ENCODE results near the gene VAC14.
"Not testable (repeated sequence)": the region's sequence is repeated elsewhere in the genome, so short reads cannot be mapped to it uniquely, and the experiment has no call there.

The VAC14 gene

GRCh38 chr16:70800781-70801480, at the start of gene VAC14:
VAC14 (minus strand) TSS chr16:70801158; CDS start chr16:70800900, 258 bp downstream.
- no peaks in the 10 kb centered on the region for H3K27me3 Mint-ChIP-seq
- peak; percentile 98 for ATAC-seq
- H3K9me3 Mint-ChIP-seq = peaks cover 9% of the 10 kb centered on the region
- peak within 1 kb of the TSS; percentile 90 for H3K27ac Mint-ChIP-seq
- H3K4me1 Mint-ChIP-seq = peaks cover 29% of the 10 kb centered on the region
- H3K36me3 Mint-ChIP-seq = no peaks in the 10 kb centered on the region
- H3K4me3 Mint-ChIP-seq = peak within 1 kb of the TSS; percentile 86

- H3K4me1 Mint-ChIP-seq, H3K4me3 Mint-ChIP-seq, H3K36me3 Mint-ChIP-seq, H3K27me3 Mint-ChIP-seq, ATAC-seq, H3K9me3 Mint-ChIP-seq, H3K27ac Mint-ChIP-seq: not testable (repeated sequence)
Measured at GRCh38 chr16:70823498-70824118, 22.6 kb upstream of the VAC14 start.

DNA sequence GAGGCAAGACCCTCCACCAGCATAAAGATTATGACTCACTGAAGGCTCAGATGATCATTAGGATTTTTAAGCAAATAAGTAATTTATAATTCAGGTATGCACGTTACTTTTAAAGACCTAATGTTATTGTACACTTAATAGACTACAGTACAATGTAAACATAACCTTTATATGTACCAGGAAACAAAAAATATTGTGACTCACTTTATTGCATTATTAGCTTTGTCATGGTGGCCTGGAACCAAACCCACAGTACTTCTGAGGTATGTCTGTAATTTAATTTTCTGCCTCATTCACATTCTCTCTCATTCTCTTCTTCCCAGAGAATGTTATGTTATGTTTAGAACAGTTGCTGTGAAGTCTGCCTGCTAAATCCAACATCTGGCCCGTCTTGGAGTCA, 21.8 kb upstream of the VAC14 start:
- H3K27me3 Mint-ChIP-seq, H3K27ac Mint-ChIP-seq, H3K4me3 Mint-ChIP-seq, H3K4me1 Mint-ChIP-seq, ATAC-seq, H3K36me3 Mint-ChIP-seq, H3K9me3 Mint-ChIP-seq: not testable (repeated sequence)

DNA sequence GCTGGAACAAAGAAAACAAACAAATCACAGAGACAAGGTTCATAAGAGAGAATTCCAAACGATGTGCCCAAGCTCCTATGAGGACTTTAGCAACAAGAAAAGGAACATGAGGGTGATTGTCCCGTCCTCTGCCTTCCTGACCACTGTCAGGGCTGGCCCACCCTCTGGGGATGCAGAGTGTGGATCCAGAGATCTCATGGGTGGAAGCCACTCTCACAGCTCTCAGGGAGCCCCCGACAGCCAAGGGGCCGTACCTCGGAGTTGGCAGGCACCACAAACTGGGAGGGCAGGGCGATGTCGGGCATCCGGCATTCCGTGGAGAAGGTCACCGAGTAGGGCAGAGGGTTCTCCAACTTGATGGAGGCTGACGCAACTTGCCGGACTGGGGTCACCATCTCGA, 17.1 kb upstream of the VAC14 start:
- H3K4me3 Mint-ChIP-seq, H3K9me3 Mint-ChIP-seq, H3K36me3 Mint-ChIP-seq, H3K27ac Mint-ChIP-seq, ATAC-seq, H3K4me1 Mint-ChIP-seq, H3K27me3 Mint-ChIP-seq: not testable (repeated sequence)

GRCh38 chr16:70809392-70810060, 8.6 kb upstream of the VAC14 start:
- Mint-ChIP-seq H3K4me1 (no peaks in the 10 kb centered on the region), H3K36me3 (no peaks in the 10 kb centered on the region), H3K27ac (no peak overlapping the region), H3K9me3 (no peaks in the 10 kb centered on the region), H3K27me3 (peaks cover 29% of the 10 kb centered on the region), H3K4me3 (no peak overlapping the region)
- ATAC-seq = peak; percentile 10

DNA sequence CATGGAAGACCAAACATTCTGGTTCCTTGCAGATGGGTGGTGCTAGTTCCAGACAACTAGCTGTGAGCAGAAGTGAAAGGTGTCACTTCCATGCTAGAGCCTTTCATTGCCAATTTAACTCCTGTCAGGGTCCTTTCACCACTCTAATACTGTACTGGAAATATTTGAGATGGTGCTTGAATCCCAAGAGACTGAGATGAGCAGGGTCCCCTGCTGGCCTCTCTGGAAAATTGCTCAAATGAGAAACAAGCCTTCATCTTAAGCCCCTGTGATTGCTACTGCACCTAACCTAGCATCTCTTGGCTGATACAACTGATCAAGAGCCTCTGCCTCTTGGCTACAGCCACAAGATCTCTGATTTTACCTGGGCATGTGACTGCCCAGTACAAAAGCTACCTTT, 7.4 kb upstream of the VAC14 start:
- Mint-ChIP-seq H3K4me1 (no peaks in the 10 kb centered on the region), H3K9me3 (peaks cover 4% of the 10 kb centered on the region), H3K27ac (no peak overlapping the region), H3K27me3 (peaks cover 29% of the 10 kb centered on the region), H3K36me3 (no peaks in the 10 kb centered on the region), H3K4me3 (no peak overlapping the region)
- peak; percentile 35 for ATAC-seq

- H3K4me3 Mint-ChIP-seq = no peak overlapping the region
- H3K36me3 Mint-ChIP-seq = no peaks in the 10 kb centered on the region
- H3K9me3 Mint-ChIP-seq = peaks cover 9% of the 10 kb centered on the region
- ATAC-seq = no peak
- H3K27ac Mint-ChIP-seq = no peak overlapping the region
- no peaks in the 10 kb centered on the region for H3K4me1 Mint-ChIP-seq
- peaks cover 26% of the 10 kb centered on the region for H3K27me3 Mint-ChIP-seq
Measured at GRCh38 chr16:70805787-70806186, 4.8 kb upstream of the VAC14 start.

- ATAC-seq = no peak
Measured at GRCh38 chr16:70805380-70805779, 4.4 kb upstream of the VAC14 start.

DNA sequence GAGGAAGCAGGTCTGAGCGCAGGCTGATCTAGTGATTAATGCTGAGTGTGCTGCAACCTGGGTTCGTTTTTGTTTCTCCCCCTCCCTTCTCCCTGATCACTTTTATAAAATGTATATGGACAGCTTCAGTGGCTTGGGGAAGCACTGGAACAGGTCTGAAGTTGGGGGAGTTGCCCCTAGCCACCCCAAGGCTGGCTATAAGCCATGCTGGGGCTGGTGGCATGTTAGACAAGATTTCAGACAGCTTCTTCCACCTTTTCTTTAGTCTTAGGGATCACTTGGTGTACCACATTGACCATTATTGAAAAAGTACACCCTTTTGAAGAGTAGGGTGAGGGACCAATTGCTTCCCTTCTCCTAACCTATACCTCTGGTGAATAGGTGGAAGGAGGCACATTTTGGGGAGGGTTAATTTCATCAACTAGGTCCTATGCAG, 3.8 kb upstream of the VAC14 start:
- Mint-ChIP-seq H3K9me3 (peaks cover 9% of the 10 kb centered on the region), H3K27me3 (peaks cover 15% of the 10 kb centered on the region), H3K4me1 (peaks cover 7% of the 10 kb centered on the region), H3K4me3 (no peak overlapping the region), H3K36me3 (no peaks in the 10 kb centered on the region), H3K27ac (no peak overlapping the region)
- ATAC-seq = no peak

More at GRCh38 chr16:70805380-70805779, 4.4 kb upstream of the VAC14 start:
- H3K9me3 Mint-ChIP-seq = peaks cover 9% of the 10 kb centered on the region
- no peak overlapping the region for H3K27ac Mint-ChIP-seq
- H3K4me1 Mint-ChIP-seq = peaks cover 2% of the 10 kb centered on the region
- H3K36me3 Mint-ChIP-seq = no peaks in the 10 kb centered on the region
- H3K4me3 Mint-ChIP-seq = no peak overlapping the region
- peaks cover 22% of the 10 kb centered on the region for H3K27me3 Mint-ChIP-seq

DNA sequence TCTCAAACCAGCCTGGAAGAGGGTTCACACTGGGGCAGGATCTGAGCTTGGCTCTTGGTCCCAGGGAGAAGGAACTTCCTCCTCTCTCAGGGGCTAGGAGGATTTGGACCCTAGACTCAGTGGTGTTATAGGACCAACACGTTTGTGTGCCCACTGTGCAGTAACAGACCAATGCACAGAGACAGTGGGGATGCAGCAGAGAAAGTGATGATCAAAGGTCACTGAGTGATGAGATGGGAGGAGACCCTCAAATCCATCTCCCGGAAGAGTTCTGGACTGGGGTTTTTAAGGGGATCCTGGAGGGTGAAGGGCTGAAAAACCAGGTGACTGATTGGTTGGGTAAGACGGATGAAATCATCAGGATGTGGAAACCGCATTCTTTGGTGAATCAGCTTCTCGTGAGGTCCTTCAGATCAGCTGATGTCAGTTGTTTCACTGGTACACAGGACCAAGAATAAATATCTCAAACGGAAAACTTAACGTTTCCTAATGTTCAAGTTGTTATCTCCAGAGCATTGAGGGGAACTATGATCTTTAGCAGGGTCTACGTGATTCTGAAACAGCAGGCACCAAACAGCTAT, 3.3 kb upstream of the VAC14 start:
- H3K4me3 Mint-ChIP-seq = no peak overlapping the region
- H3K9me3 Mint-ChIP-seq = peaks cover 9% of the 10 kb centered on the region
- peaks cover 15% of the 10 kb centered on the region for H3K27me3 Mint-ChIP-seq
- H3K4me1 Mint-ChIP-seq = peaks cover 11% of the 10 kb centered on the region
- H3K27ac Mint-ChIP-seq = no peak overlapping the region
- H3K36me3 Mint-ChIP-seq = no peaks in the 10 kb centered on the region
- no peak for ATAC-seq

- H3K4me1 Mint-ChIP-seq = peaks cover 18% of the 10 kb centered on the region
- no peak for ATAC-seq
- H3K36me3 Mint-ChIP-seq = no peaks in the 10 kb centered on the region
- H3K27me3 Mint-ChIP-seq = peaks cover 15% of the 10 kb centered on the region
- H3K9me3 Mint-ChIP-seq = peaks cover 9% of the 10 kb centered on the region
- H3K4me3 Mint-ChIP-seq = no peak overlapping the region
- H3K27ac Mint-ChIP-seq = no peak overlapping the region
Measured at GRCh38 chr16:70803319-70803718, 2.4 kb upstream of the VAC14 start.

DNA sequence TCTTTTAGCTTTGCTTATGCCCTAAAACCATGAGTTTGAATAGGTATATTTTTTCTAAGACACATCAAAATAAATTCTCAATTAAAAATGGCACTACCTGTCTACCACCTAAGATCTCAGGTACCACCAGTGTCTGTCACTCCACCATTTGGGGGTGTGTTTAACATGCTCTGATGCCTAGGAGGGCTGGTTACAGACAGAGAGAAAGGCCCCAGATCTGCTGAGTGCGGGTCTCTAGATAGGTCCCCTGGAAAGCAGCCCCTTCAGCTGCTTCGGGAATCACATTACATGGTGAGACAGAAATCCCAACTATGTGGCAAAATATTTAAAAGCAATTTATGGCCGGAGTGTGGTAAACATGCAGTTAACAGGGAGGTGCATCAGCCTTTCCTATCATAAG, 653 bp upstream of the VAC14 start:
- peaks cover 2% of the 10 kb centered on the region for H3K27me3 Mint-ChIP-seq
- peak overlapping the region; percentile 86 for H3K4me3 Mint-ChIP-seq
- H3K9me3 Mint-ChIP-seq = peaks cover 9% of the 10 kb centered on the region
- no peak for ATAC-seq
- H3K4me1 Mint-ChIP-seq = peaks cover 27% of the 10 kb centered on the region
- peak overlapping the region; percentile 90 for H3K27ac Mint-ChIP-seq
- no peaks in the 10 kb centered on the region for H3K36me3 Mint-ChIP-seq

DNA sequence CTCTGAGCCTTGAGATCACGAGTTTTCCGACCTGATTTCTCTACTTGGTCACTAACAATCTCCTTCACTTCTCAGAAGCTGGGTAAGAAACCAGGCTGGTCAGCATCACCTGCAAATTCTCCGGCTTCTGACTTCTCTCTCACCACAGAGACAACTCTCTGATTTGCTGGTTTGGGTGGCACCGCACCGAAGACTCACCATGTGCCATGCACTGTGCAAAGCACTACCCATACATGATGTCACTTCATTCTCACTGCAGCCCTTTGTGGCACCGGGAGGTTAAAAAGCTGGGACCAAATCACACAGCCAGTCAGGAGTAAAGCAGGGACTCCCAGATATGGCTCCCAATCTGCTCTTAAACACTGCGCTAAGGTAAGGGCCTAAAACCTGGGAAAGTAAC, 647 bp downstream of the VAC14 start:
- Mint-ChIP-seq H3K27me3 (no peaks in the 10 kb centered on the region), H3K36me3 (no peaks in the 10 kb centered on the region), H3K4me1 (peaks cover 35% of the 10 kb centered on the region), H3K27ac (peak overlapping the region; percentile 90), H3K9me3 (peaks cover 9% of the 10 kb centered on the region), H3K4me3 (peak overlapping the region; percentile 86)
- no peak for ATAC-seq

GRCh38 chr16:70796301-70796700, 4.7 kb downstream of the VAC14 start:
- Mint-ChIP-seq H3K9me3 (no peaks in the 10 kb centered on the region), H3K4me1 (peaks cover 71% of the 10 kb centered on the region), H3K27me3 (no peaks in the 10 kb centered on the region), H3K4me3 (no peak overlapping the region), H3K36me3 (no peaks in the 10 kb centered on the region), H3K27ac (no peak overlapping the region)
- ATAC-seq = no peak

GRCh38 chr16:70795296-70795912, 5.6 kb downstream of the VAC14 start:
- Mint-ChIP-seq H3K4me1 (peaks cover 78% of the 10 kb centered on the region), H3K27me3 (no peaks in the 10 kb centered on the region), H3K36me3 (no peaks in the 10 kb centered on the region), H3K4me3 (no peak overlapping the region), H3K27ac (no peak overlapping the region), H3K9me3 (no peaks in the 10 kb centered on the region)
- ATAC-seq = no peak
